Kidney (tissue), 14 donors: Measurements from ENCODE around the gene CCDC144A. TPM values are rescaled to one million over a fixed set of nuclear protein-coding genes. Genes with fewer than 3 reads are reported as not detected.
"Not testable (repeated sequence)": the region's sequence is repeated elsewhere in the genome, so short reads cannot be mapped to it uniquely, and the experiment has no call there.

Experiments used
- DNase-seq, 5 donors: peaks; one replicate each; pipeline ENCODE4 v3.0.0-alpha.2; 2013 to 2020
- FAIRE-seq: peaks from 2 replicates; lab custom pipeline; 2012; peaks lifted over from hg19 to GRCh38; lab: Jason Lieb, UNC
- H3K27ac ChIP-seq, 2 donors: one replicate each; pipeline ENCODE4 v1.7.0; 2013; ENCODE audit warnings: low read depth in 2 of 2, low read length in 2 of 2, inconsistent platforms in 1 of 2
- H3K27me3 ChIP-seq: one replicate; pipeline ENCODE4 v1.7.1; 2013; ENCODE audit warnings: low read length, inconsistent platforms; ENCODE audit not compliant: control insufficient read depth, insufficient read depth
- H3K36me3 ChIP-seq, 3 donors: one replicate each; pipeline versions ENCODE4 v1.7.0 to v1.7.1; 2013; ENCODE audit warnings: low read length in 3 of 3, control low read depth in 1 of 3, inconsistent platforms in 1 of 3; ENCODE audit not compliant: insufficient read depth in 3 of 3, control insufficient read depth in 2 of 3
- H3K4me1 ChIP-seq, 3 donors: one replicate each; pipeline versions ENCODE4 v1.7.0 to v1.7.1; 2013; ENCODE audit warnings: low read length in 3 of 3, inconsistent platforms in 1 of 3, low read depth in 1 of 3; ENCODE audit not compliant: control insufficient read depth in 2 of 3, insufficient read depth in 2 of 3
- H3K4me3 ChIP-seq, 3 donors: one replicate each; pipeline versions ENCODE4 v1.7.0 to v1.8.1; 2013; ENCODE audit warnings: low read length in 3 of 3, control low read depth in 1 of 3, inconsistent platforms in 1 of 3
- H3K9ac ChIP-seq, 3 donors: one replicate each; pipeline versions ENCODE4 v1.7.0 to v1.7.1; 2013; ENCODE audit warnings: low read length in 3 of 3, control low read depth in 1 of 3, inconsistent platforms in 1 of 3
- H3K9me3 ChIP-seq, 3 donors: one replicate each; pipeline versions ENCODE4 v1.7.0 to v1.7.1; 2013; ENCODE audit warnings: low read length in 3 of 3, control low read depth in 1 of 3, inconsistent platforms in 1 of 3; ENCODE audit not compliant: control insufficient read depth in 2 of 3, insufficient read depth in 1 of 3
- CTCF ChIP-seq: IDR thresholded peaks from 3 replicates; pipeline ENCODE4 v1.5.1; 2012; ENCODE audit warnings: mild to moderate bottlenecking, moderate library complexity, borderline replicate concordance; ENCODE audit not compliant: insufficient read depth; ENCODE audit errors: extremely low read depth
- intact Hi-C: fragments of 100-400 bp; cut with DNase I; formaldehyde crosslinking; loops from one replicate; pipeline ENCODE4 v1.11.1; 2022
- polyA plus RNA-seq: library from polyadenylated mRNA; stranded (reverse); fragments of 350-450 nt; fragmentation: Illumina TruSeq; extraction: RNeasy Lipid Tissue Mini Kit (QIAGEN cat#74804); gene quantifications from one replicate; pipeline ENCODE4 v1.2.3, GENCODE V29; 2014; ENCODE audit warnings: low read depth, low replicate concordance; ENCODE audit not compliant: insufficient read depth
- total RNA-seq: library from RNA; stranded (reverse); fragmentation: NEBNext Ultra II Directional; extraction: Animal tissue kit (Norgen Biotek cat#: 25700); gene quantifications from one replicate; pipeline ENCODE4 v1.2.1, GENCODE V29; 2021
- donor health status: control.
- donor health status: control.
- donor health status: control.
- donor health status: control.
- donor health status: control.
- donor health status: DM: yes; HTN: yes; CAD: no.
- donor health status: Normal renal cell carcinoma (clear cell type).

The CCDC144A gene
- total and polyA plus RNA-seq, 2 donors from 2014 or later: 0.52 to 7.6 TPM

GRCh38 chr17:16804851-16805250 is 114.8 kb downstream of the CCDC144A start:
- H3K27ac ChIP-seq, H3K9ac ChIP-seq, H3K27me3 ChIP-seq, FAIRE-seq, intact Hi-C loops, DNase-seq, H3K9me3 ChIP-seq, H3K4me3 ChIP-seq, H3K36me3 ChIP-seq, H3K4me1 ChIP-seq: not testable (repeated sequence)

- H3K4me1 ChIP-seq, H3K36me3 ChIP-seq, H3K27me3 ChIP-seq, H3K4me3 ChIP-seq, H3K9ac ChIP-seq, H3K9me3 ChIP-seq, DNase-seq, intact Hi-C loops, H3K27ac ChIP-seq, FAIRE-seq: not testable (repeated sequence)
Measured at GRCh38 chr17:16806599-16806998, 116.6 kb downstream of the CCDC144A start.

GRCh38 chr17:16807620-16808019 is 117.6 kb downstream of the CCDC144A start:
- intact Hi-C loops, H3K36me3 ChIP-seq, H3K27me3 ChIP-seq, H3K4me3 ChIP-seq, H3K9me3 ChIP-seq, H3K4me1 ChIP-seq, H3K27ac ChIP-seq, FAIRE-seq, DNase-seq, H3K9ac ChIP-seq: not testable (repeated sequence)

GRCh38 chr17:16810236-16810635 is 120.2 kb downstream of the CCDC144A start:
- H3K27ac ChIP-seq, intact Hi-C loops, H3K36me3 ChIP-seq, H3K27me3 ChIP-seq, H3K4me1 ChIP-seq, DNase-seq, FAIRE-seq, H3K9me3 ChIP-seq, H3K4me3 ChIP-seq, H3K9ac ChIP-seq: not testable (repeated sequence)

GRCh38 chr17:16812126-16812525 is 122.1 kb downstream of the CCDC144A start:
- H3K4me3 ChIP-seq, H3K9ac ChIP-seq, H3K9me3 ChIP-seq, H3K27ac ChIP-seq, FAIRE-seq, H3K4me1 ChIP-seq, H3K36me3 ChIP-seq, intact Hi-C loops, H3K27me3 ChIP-seq: not testable (repeated sequence)
- peak in 4 of 5 donors; percentile 26 to 71 (median 70) for DNase-seq

GRCh38 chr17:16814439-16814838 is 124.4 kb downstream of the CCDC144A start:
- peak in 1 of 5 donors; percentile 30 for DNase-seq
- H3K4me3 ChIP-seq: no peak overlapping the region
- no peaks in the 10 kb centered on the region for H3K4me1 ChIP-seq
- no peak overlapping the region for H3K27ac ChIP-seq
- FAIRE-seq: no peak
- no peaks in the 10 kb centered on the region for H3K36me3 ChIP-seq
- no peaks in the 10 kb centered on the region for H3K9me3 ChIP-seq
- intact Hi-C loops: no loop called here
- no peak for TF ChIP-seq CTCF
- H3K27me3 ChIP-seq: no peaks in the 10 kb centered on the region
- no peak overlapping the region for H3K9ac ChIP-seq
